ENCODE results near the gene CACNB2.

CACNB2 gene

DNA sequence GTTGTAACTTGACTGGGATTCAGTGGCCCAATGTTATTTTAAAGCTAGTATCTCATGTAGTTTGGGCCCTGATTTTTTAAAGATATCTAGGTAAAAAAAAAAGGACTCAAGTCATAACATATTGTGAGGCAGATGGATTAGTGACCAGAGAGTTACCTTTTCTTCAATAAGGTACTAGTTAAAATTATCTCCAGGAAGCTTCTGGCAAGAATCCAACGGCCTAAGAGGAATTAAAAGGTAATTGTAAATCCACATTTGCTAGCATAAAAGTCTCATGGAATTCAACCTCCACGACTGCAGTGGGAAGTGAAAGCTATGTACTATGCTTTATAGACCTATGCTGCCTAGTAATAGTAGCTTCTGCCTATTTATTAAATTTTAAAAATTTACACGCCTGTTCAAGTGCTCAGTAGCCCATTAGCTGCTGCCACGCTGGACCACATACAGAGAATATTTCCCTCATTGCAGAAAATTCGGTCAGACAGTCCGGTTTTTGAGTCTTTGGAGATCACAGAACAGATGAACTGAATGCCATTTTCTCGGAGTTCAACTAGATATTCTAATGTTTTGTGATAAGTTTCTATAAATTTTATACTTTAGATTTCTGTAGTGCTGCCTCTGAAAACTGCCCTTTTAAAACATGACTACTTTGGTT, 392.8 kb downstream of the CACNB2 start:
- Histone ChIP-seq H3K9me3 (ENCODE audit: control insufficient read depth, low read length) (no peaks in the 10 kb centered on the region), H3K27me3 (replicated peaks; ENCODE audit: control insufficient read depth, insufficient read depth, low read length, poor library complexity, severe bottlenecking) (no peaks in the 10 kb centered on the region), H3K27ac (ENCODE audit: insufficient read depth, low read length, poor library complexity, severe bottlenecking) (no peak overlapping the region), H3K36me3 (ENCODE audit: control insufficient read depth, insufficient read depth, low read length) (no peaks in the 10 kb centered on the region), H3K4me1 (ENCODE audit: control insufficient read depth, insufficient read depth, low read length, poor library complexity, severe bottlenecking) (no peaks in the 10 kb centered on the region), H3K4me3 (ENCODE audit: insufficient read depth, low read depth, low read length, poor library complexity, severe bottlenecking) (no peak overlapping the region)
- no peak for DNase-seq

DNA sequence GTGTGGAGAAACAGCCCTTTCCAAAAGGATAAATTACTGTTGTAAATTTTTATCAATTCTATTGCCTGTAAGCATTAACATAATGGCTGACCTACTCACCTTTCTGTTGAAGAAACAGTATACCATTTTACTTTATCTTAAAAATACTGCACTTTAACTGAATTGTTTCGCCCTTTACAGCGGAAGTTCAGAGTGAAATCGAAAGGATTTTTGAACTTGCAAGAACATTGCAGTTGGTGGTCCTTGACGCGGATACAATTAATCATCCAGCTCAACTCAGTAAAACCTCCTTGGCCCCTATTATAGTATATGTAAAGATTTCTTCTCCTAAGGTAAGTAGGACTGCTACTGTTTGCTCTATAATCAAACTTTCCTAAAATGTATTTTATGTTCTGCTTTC, 393.7 kb downstream of the CACNB2 start:
- Histone ChIP-seq H3K27ac (ENCODE audit: insufficient read depth, low read length, poor library complexity, severe bottlenecking) (no peak overlapping the region), H3K27me3 (replicated peaks; ENCODE audit: control insufficient read depth, insufficient read depth, low read length, poor library complexity, severe bottlenecking) (no peaks in the 10 kb centered on the region), H3K36me3 (ENCODE audit: control insufficient read depth, insufficient read depth, low read length) (no peaks in the 10 kb centered on the region), H3K9me3 (ENCODE audit: control insufficient read depth, low read length) (no peaks in the 10 kb centered on the region), H3K4me1 (ENCODE audit: control insufficient read depth, insufficient read depth, low read length, poor library complexity, severe bottlenecking) (no peaks in the 10 kb centered on the region), H3K4me3 (ENCODE audit: insufficient read depth, low read depth, low read length, poor library complexity, severe bottlenecking) (no peak overlapping the region)
- no peak for DNase-seq

DNA sequence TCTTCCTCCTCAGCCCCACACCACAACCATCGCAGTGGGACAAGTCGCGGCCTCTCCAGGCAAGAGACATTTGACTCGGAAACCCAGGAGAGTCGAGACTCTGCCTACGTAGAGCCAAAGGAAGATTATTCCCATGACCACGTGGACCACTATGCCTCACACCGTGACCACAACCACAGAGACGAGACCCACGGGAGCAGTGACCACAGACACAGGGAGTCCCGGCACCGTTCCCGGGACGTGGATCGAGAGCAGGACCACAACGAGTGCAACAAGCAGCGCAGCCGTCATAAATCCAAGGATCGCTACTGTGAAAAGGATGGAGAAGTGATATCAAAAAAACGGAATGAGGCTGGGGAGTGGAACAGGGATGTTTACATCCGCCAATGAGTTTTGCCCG, 399.1 kb downstream of the CACNB2 start:
- H3K4me3 ChIP-seq (ENCODE audit: insufficient read depth, low read depth, low read length, poor library complexity, severe bottlenecking): no peak overlapping the region
- no peak overlapping the region for H3K27ac ChIP-seq (ENCODE audit: insufficient read depth, low read length, poor library complexity, severe bottlenecking)
- H3K36me3 ChIP-seq (ENCODE audit: control insufficient read depth, insufficient read depth, low read length): peaks cover 3% of the 10 kb centered on the region
- DNase-seq: no peak
- H3K27me3 ChIP-seq (replicated peaks; ENCODE audit: control insufficient read depth, insufficient read depth, low read length, poor library complexity, severe bottlenecking): no peaks in the 10 kb centered on the region
- no peaks in the 10 kb centered on the region for H3K4me1 ChIP-seq (ENCODE audit: control insufficient read depth, insufficient read depth, low read length, poor library complexity, severe bottlenecking)
- no peaks in the 10 kb centered on the region for H3K9me3 ChIP-seq (ENCODE audit: control insufficient read depth, low read length)

DNA sequence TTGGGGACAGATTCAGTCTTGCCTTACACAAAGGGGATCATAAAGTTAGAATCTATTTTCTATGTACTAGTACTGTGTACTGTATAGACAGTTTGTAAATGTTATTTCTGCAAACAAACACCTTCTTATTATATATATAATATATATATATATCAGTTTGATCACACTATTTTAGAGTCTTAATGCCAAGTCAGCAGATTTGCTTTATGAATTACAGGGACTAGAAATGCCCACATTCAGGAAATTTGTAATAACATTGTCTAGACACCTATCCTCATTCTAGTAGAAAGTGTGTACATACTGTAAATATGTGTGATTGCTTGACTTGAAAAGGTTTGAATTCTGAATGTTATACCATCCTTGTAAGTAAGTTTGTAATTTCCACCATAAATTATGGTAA, 400.0 kb downstream of the CACNB2 start:
- Histone ChIP-seq H3K4me3 (ENCODE audit: insufficient read depth, low read depth, low read length, poor library complexity, severe bottlenecking) (no peak overlapping the region), H3K27me3 (replicated peaks; ENCODE audit: control insufficient read depth, insufficient read depth, low read length, poor library complexity, severe bottlenecking) (no peaks in the 10 kb centered on the region), H3K27ac (ENCODE audit: insufficient read depth, low read length, poor library complexity, severe bottlenecking) (no peak overlapping the region), H3K4me1 (ENCODE audit: control insufficient read depth, insufficient read depth, low read length, poor library complexity, severe bottlenecking) (no peaks in the 10 kb centered on the region), H3K9me3 (ENCODE audit: control insufficient read depth, low read length) (no peaks in the 10 kb centered on the region), H3K36me3 (ENCODE audit: control insufficient read depth, insufficient read depth, low read length) (peaks cover 3% of the 10 kb centered on the region)
- DNase-seq: no peak

DNA sequence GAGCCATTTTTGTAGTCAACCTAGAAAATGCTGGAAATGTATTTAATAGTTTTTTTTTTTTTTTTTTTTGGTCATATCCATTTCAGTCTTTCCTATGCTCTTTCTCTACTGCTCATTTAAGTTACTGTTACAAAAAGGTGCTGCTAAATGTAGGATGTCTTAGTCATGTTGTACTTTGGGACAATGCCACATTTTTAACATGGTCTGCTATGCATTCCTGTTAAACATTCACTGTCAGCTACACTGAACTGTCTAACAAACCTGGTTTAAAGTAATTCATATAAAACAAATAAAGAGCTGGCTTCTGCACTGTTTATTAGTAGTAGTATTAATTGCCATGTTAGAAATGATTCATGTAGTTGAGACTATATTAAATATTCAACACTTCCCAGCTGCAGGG, 402.6 kb downstream of the CACNB2 start:
- Histone ChIP-seq H3K27me3 (replicated peaks; ENCODE audit: control insufficient read depth, insufficient read depth, low read length, poor library complexity, severe bottlenecking) (no peaks in the 10 kb centered on the region), H3K4me1 (ENCODE audit: control insufficient read depth, insufficient read depth, low read length, poor library complexity, severe bottlenecking) (no peaks in the 10 kb centered on the region), H3K4me3 (ENCODE audit: insufficient read depth, low read depth, low read length, poor library complexity, severe bottlenecking) (no peak overlapping the region), H3K9me3 (ENCODE audit: control insufficient read depth, low read length) (no peaks in the 10 kb centered on the region), H3K27ac (ENCODE audit: insufficient read depth, low read length, poor library complexity, severe bottlenecking) (no peak overlapping the region), H3K36me3 (ENCODE audit: control insufficient read depth, insufficient read depth, low read length) (peaks cover 12% of the 10 kb centered on the region)
- DNase-seq: no peak

DNA sequence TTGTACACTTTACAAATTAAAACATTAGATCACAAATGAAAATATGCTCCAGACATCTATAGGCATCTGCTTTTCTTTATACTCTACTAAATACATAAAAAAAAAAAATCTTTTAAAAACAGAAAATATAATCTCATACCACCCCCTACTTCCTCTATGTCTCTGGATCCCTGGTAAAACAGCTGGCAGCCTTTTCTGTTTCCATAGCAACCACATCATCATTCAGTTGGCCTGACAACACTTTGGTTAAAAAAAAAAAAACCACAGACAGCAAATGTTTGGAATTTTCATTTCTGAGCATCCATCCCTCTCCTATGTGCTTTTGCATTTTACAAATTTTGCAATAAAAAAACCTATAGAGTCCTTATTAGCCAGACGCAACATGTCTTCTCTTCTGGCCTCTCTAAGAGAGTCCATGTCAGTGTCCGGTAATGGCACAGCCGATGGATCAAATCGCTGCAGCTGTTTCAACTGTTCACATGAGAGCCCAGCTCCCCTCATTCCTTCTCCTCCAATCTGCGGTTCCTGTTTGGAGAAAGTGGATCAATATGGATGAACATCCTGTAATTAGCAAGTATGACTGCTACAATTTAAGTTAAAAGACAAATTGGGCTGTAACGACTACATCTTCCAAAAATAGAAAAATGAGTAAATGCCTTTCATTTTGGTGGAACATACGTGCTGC, 405.5 kb downstream of the CACNB2 start:
- H3K9me3 ChIP-seq (ENCODE audit: control insufficient read depth, low read length): no peaks in the 10 kb centered on the region
- no peak for DNase-seq
- H3K27ac ChIP-seq (ENCODE audit: insufficient read depth, low read length, poor library complexity, severe bottlenecking): no peak overlapping the region
- no peaks in the 10 kb centered on the region for H3K27me3 ChIP-seq (replicated peaks; ENCODE audit: control insufficient read depth, insufficient read depth, low read length, poor library complexity, severe bottlenecking)
- peaks cover 9% of the 10 kb centered on the region for H3K36me3 ChIP-seq (ENCODE audit: control insufficient read depth, insufficient read depth, low read length)
- no peak overlapping the region for H3K4me3 ChIP-seq (ENCODE audit: insufficient read depth, low read depth, low read length, poor library complexity, severe bottlenecking)
- no peaks in the 10 kb centered on the region for H3K4me1 ChIP-seq (ENCODE audit: control insufficient read depth, insufficient read depth, low read length, poor library complexity, severe bottlenecking)

DNA sequence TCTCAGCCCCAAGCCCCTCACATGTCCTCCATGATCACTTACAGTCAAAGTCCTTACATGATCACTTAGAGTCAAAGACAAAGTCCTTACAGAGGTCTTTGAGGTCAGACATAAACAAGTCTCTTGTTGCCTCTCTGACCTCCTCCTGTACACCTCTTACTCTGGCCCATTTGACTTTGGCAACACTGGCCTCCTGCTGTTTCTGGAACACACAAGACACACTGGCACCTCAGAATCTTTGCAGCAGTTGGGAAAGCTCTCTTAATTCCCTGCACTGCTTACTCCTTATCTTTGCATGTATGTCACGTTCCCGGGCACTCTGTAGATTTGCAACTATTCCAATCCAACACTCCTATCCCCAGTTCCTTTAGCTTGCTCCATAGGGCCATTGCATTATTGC, 408.9 kb downstream of the CACNB2 start:
- peaks cover 12% of the 10 kb centered on the region for H3K36me3 ChIP-seq (ENCODE audit: control insufficient read depth, insufficient read depth, low read length)
- DNase-seq: no peak

DNA sequence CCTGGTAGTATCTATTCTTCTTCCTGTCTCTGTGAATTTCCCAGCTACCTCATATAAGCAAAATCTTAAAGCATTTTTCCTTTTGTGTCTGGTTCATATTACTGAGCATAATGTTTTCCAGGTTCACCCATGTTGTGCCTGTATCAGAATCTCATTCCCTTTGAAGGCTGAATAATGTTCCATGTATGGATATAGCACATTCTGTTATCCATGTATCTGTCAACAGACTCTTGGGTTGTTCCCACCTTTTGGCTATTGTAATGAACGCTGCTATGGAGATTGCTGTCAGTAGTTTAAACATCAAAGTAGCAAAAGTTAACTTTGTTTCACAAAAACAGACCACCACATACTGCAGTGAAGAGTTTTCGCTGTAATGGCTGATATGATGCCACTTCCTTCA, 411.2 kb downstream of the CACNB2 start:
- no peak for DNase-seq
- Histone ChIP-seq H3K4me1 (ENCODE audit: control insufficient read depth, insufficient read depth, low read length, poor library complexity, severe bottlenecking) (no peaks in the 10 kb centered on the region), H3K36me3 (ENCODE audit: control insufficient read depth, insufficient read depth, low read length) (peaks cover 11% of the 10 kb centered on the region), H3K27me3 (replicated peaks; ENCODE audit: control insufficient read depth, insufficient read depth, low read length, poor library complexity, severe bottlenecking) (no peaks in the 10 kb centered on the region), H3K27ac (ENCODE audit: insufficient read depth, low read length, poor library complexity, severe bottlenecking) (no peak overlapping the region), H3K9me3 (ENCODE audit: control insufficient read depth, low read length) (no peaks in the 10 kb centered on the region), H3K4me3 (ENCODE audit: insufficient read depth, low read depth, low read length, poor library complexity, severe bottlenecking) (no peak overlapping the region)

More for the DNA sequence above, 408.9 kb downstream of the CACNB2 start:
- no peaks in the 10 kb centered on the region for H3K9me3 ChIP-seq (ENCODE audit: control insufficient read depth, low read length)
- no peaks in the 10 kb centered on the region for H3K27me3 ChIP-seq (replicated peaks; ENCODE audit: control insufficient read depth, insufficient read depth, low read length, poor library complexity, severe bottlenecking)
- no peaks in the 10 kb centered on the region for H3K4me1 ChIP-seq (ENCODE audit: control insufficient read depth, insufficient read depth, low read length, poor library complexity, severe bottlenecking)
- H3K4me3 ChIP-seq (ENCODE audit: insufficient read depth, low read depth, low read length, poor library complexity, severe bottlenecking): no peak overlapping the region
- no peak overlapping the region for H3K27ac ChIP-seq (ENCODE audit: insufficient read depth, low read length, poor library complexity, severe bottlenecking)

DNA sequence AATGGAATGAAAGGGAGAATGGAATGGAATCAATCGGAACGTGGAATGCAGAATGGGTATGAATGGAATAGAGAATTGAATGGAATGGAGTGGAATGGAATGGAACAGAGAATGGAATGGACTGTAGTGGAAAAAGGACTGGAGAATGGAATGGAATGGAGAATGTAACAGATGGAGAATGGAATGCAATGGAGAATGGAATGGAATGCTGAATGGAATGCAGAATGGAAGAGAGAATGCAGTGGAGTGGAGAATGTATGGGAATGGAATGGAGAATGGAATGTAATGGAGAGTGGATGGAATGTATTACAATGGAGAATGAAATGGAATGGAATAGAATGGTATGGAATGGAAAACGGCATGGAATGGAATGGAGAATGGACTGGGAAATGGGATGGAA, 414.3 kb downstream of the CACNB2 start:
- no peak overlapping the region for H3K4me3 ChIP-seq (ENCODE audit: insufficient read depth, low read depth, low read length, poor library complexity, severe bottlenecking)
- no peaks in the 10 kb centered on the region for H3K4me1 ChIP-seq (ENCODE audit: control insufficient read depth, insufficient read depth, low read length, poor library complexity, severe bottlenecking)
- no peaks in the 10 kb centered on the region for H3K27me3 ChIP-seq (replicated peaks; ENCODE audit: control insufficient read depth, insufficient read depth, low read length, poor library complexity, severe bottlenecking)
- H3K9me3 ChIP-seq (ENCODE audit: control insufficient read depth, low read length): no peaks in the 10 kb centered on the region
- no peak for DNase-seq
- H3K27ac ChIP-seq (ENCODE audit: insufficient read depth, low read length, poor library complexity, severe bottlenecking): no peak overlapping the region
- H3K36me3 ChIP-seq (ENCODE audit: control insufficient read depth, insufficient read depth, low read length): peaks cover 14% of the 10 kb centered on the region

DNA sequence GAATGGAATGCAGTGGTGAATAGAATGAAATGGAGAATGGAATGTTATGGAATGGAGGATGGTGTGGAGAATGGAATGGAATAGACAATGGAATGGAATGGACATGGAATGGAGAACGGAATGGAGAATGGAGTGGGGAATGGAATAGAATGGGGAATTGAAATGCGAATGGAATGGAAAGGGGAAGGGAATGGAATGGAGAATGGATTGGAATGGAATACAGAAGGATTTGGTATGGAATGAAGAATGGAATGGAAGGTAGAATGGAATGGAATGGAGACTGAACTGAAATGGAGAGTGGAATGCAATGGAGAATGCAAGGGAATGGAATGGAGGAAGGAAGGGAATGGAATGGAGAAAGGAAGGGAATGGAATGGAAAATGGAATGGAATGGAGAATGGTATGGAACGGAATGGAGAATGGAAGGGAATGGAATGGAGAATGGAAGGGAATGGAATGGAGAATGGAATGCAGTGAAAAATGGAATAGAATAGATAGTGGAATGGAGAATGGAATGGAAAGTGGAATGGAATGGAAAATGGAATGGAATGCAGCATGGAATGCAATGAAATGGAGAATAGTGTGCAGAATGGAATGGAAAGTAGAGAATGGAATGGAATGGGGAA, 416.4 kb downstream of the CACNB2 start:
- no peaks in the 10 kb centered on the region for H3K4me1 ChIP-seq (ENCODE audit: control insufficient read depth, insufficient read depth, low read length, poor library complexity, severe bottlenecking)
- H3K27ac ChIP-seq (ENCODE audit: insufficient read depth, low read length, poor library complexity, severe bottlenecking): no peak overlapping the region
- DNase-seq: no peak
- peaks cover 17% of the 10 kb centered on the region for H3K36me3 ChIP-seq (ENCODE audit: control insufficient read depth, insufficient read depth, low read length)
- no peaks in the 10 kb centered on the region for H3K9me3 ChIP-seq (ENCODE audit: control insufficient read depth, low read length)
- H3K4me3 ChIP-seq (ENCODE audit: insufficient read depth, low read depth, low read length, poor library complexity, severe bottlenecking): no peak overlapping the region
- H3K27me3 ChIP-seq (replicated peaks; ENCODE audit: control insufficient read depth, insufficient read depth, low read length, poor library complexity, severe bottlenecking): no peaks in the 10 kb centered on the region
